Thyroid gland (tissue), 4 donors: ENCODE data around the gene FSTL3. TPM values are rescaled to one million over a fixed set of nuclear protein-coding genes. Genes with fewer than 3 reads are reported as not detected.

Experiments used
- DNase-seq, 2 donors: peaks; one replicate each; pipeline ENCODE4 v3.0.0-alpha.2; 2019
- H3K27ac ChIP-seq, 3 donors: fragments of 200-600 bp; sonication (generic); 1 replicate in 2 of 3; 2 replicates in 1 of 3; pipeline ENCODE4 v1.5.1; 2016 to 2019; ENCODE audit warnings: mild to moderate bottlenecking in 1 of 3, moderate library complexity in 1 of 3
- H3K27me3 ChIP-seq: fragments of 200-600 bp; sonication (generic); one replicate; pipeline ENCODE4 v1.5.1; 2019
- H3K36me3 ChIP-seq, 2 donors: fragments of 200-600 bp; sonication (generic); one replicate each; pipeline ENCODE4 v1.5.1; 2016 to 2019
- H3K4me1 ChIP-seq, 2 donors: fragments of 200-600 bp; sonication (generic); one replicate each; pipeline ENCODE4 v1.5.1; 2017 to 2019
- H3K4me3 ChIP-seq, 3 donors: fragments of 200-600 bp; sonication (generic); replicated peaks in 1 of 3; 1 replicate in 2 of 3; 2 replicates in 1 of 3; pipeline ENCODE4 v1.5.1; 2016; ENCODE audit warnings: mild to moderate bottlenecking in 1 of 3
- H3K9me3 ChIP-seq: fragments of 200-600 bp; sonication (generic); one replicate; pipeline ENCODE4 v1.5.1; 2017
- POLR2A ChIP-seq, 2 donors: fragments of 450-650 bp; IDR thresholded peaks; one replicate each; pipeline ENCODE4 v1.6.1; 2017; ENCODE audit warnings: antibody characterized with exemption in 2 of 2, mild to moderate bottlenecking in 2 of 2, moderate library complexity in 1 of 2
- WGBS, 2 donors: methylation state at CpG; one replicate each; pipeline ENCODE4 v1.1.5; 2017; 5-methylcytosine and 5-hydroxymethylcytosine counted together
- intact Hi-C: fragments of 100-400 bp; cut with DNase I; formaldehyde crosslinking; loops from one replicate; pipeline ENCODE4 v1.15.1; 2023
- total RNA-seq, 4 donors: library from RNA; depleted of rRNA; stranded (reverse); fragments of >200 nt; gene quantifications; one replicate each; pipeline ENCODE4 v1.2.3, GENCODE V29; 2016
- TF ChIP-seq, protein P1 (sequence below), 6 experiments: fragments of 200-600 bp in 3 of 6; fragments of 450-650 bp in 3 of 6; sonication (generic) in 3 of 6; IDR thresholded peaks; one replicate each; pipeline ENCODE4 v1.5.1; 2016 to 2019; ENCODE audit warnings: antibody characterized with exemption in 6 of 6, mild to moderate bottlenecking in 2 of 6, inconsistent platforms in 1 of 6, moderate library complexity in 1 of 6

The FSTL3 gene
- total RNA-seq, 4 donors from 2014 or later: 16.2 to 73.4 (median 62.9) TPM

DNA sequence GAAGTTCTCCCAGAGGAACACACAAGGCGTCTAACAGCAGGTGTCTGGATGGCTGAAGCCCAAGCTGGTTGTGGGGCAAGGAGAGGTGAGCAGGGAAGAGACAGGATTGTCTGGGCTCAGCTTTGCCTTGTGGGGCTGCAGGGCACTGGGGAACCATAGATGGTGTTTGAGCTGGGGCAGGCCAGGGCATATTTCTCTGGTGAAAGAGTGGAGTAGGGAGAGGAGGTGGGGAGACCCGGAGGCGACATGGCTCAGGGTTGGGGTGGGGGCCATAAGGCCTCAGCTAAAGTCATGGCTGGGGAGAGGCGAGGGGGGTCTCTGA, 27.1 kb downstream of the FSTL3 start:
- WGBS, 2 donors: 40 to 58% methylated on average over 3 to 4 of the region's 4 CpGs
- H3K27ac ChIP-seq: no peak overlapping the region
- H3K27me3 ChIP-seq: no peaks in the 10 kb centered on the region

DNA sequence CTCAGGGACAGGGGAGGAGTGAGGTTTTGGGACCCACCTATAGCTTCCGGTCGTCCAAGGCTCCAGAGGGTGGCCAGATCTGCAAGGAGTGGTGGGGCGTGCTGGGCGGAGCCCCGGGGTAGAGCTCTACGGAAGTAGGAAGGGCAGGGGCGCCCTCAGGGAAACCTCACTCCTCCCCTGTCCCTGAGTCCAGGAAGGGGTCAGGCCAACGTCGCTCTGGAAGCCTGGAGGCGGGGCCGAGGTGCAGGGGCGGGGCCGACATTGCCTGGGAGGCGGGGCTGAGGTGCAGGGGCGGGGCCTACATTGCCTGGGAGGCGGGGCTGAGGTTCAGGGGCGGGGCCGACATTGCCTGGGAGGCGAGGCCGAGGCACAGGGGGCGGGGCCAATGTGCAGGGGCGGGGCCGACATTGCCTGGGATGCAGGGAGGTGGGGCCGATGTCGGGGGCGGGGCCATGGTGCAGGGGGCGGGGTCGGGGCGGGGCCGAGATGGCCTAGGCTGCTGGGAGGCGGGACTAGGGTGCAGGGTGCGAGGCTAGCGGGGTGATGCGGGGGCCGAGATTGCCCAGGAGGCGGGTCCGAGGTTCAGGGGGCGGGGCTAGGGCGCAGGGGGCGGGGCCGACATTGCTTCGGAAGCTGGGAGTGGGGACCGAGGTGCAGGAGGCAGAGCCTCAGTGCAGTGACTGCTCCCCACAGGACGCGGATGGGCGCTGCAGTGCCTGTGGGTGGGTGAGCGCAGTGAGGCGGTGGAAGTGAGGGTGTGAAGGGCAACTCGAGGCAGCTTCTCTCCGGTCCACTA, 27.7 kb downstream of the FSTL3 start:
- Histone ChIP-seq H3K27ac (peak overlapping the region in 1 of 3 donors; percentile 20), H3K4me1 (peaks cover 4 to 30% of the 10 kb centered on the region in 2 donors), H3K4me3 (no peak overlapping the region), H3K9me3 (no peaks in the 10 kb centered on the region), H3K27me3 (no peaks in the 10 kb centered on the region), H3K36me3 (no peaks in the 10 kb centered on the region)
- 9 to 10% methylated on average over 20 to 24 of the region's 50 CpGs for WGBS, 2 donors
- peak in 1 of 2 donors; percentile 65 for TF ChIP-seq POLR2A (IDR thresholded peaks at IDR 0.05)
- TF ChIP-seq, protein P1, sequence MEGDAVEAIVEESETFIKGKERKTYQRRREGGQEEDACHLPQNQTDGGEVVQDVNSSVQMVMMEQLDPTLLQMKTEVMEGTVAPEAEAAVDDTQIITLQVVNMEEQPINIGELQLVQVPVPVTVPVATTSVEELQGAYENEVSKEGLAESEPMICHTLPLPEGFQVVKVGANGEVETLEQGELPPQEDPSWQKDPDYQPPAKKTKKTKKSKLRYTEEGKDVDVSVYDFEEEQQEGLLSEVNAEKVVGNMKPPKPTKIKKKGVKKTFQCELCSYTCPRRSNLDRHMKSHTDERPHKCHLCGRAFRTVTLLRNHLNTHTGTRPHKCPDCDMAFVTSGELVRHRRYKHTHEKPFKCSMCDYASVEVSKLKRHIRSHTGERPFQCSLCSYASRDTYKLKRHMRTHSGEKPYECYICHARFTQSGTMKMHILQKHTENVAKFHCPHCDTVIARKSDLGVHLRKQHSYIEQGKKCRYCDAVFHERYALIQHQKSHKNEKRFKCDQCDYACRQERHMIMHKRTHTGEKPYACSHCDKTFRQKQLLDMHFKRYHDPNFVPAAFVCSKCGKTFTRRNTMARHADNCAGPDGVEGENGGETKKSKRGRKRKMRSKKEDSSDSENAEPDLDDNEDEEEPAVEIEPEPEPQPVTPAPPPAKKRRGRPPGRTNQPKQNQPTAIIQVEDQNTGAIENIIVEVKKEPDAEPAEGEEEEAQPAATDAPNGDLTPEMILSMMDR (IDR thresholded peaks at IDR 0.05): peak in 2 of 6 experiments; percentile 4 to 14
- intact Hi-C loops: no loop called here
- peak; percentile 66 for DNase-seq

More for the DNA sequence above, 27.1 kb downstream of the FSTL3 start:
- H3K36me3 ChIP-seq: no peaks in the 10 kb centered on the region
- no peaks in the 10 kb centered on the region for H3K9me3 ChIP-seq
- H3K4me1 ChIP-seq: peaks cover 4 to 28% of the 10 kb centered on the region in 2 donors
- intact Hi-C loops: no loop called here
- no peak for TF ChIP-seq POLR2A (IDR thresholded peaks at IDR 0.05)
- TF ChIP-seq, protein P1 (IDR thresholded peaks at IDR 0.05): no peak
- H3K4me3 ChIP-seq: no peak overlapping the region
- no peak for DNase-seq

DNA sequence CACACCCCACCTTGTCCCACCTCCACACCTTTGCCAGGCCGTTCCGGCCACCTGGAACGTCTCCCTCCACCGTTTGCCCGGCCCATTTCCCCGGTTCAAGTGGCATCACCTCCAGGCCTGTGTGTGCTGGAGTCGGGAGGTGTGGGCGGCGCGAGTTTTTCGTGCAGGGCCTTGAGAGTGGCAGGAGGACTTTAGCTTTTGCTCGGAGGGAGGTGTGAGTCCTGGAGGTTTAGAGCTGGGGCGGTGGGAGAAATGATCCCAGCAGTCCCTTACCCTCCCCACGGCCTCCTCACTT, 28.2 kb downstream of the FSTL3 start:
- Histone ChIP-seq H3K9me3 (no peaks in the 10 kb centered on the region), H3K27me3 (no peaks in the 10 kb centered on the region), H3K36me3 (no peaks in the 10 kb centered on the region), H3K4me3 (no peak overlapping the region), H3K4me1 (peaks cover 5 to 30% of the 10 kb centered on the region in 2 donors), H3K27ac (peak overlapping the region in 1 of 3 donors; percentile 20)
- intact Hi-C loops: no loop called here
- WGBS, 2 donors: 14 to 17% methylated on average over 14 of the region's 14 CpGs
- no peak for TF ChIP-seq POLR2A (IDR thresholded peaks at IDR 0.05)
- TF ChIP-seq, protein P1 (IDR thresholded peaks at IDR 0.05): peak in 1 of 6 experiments; percentile 0
- DNase-seq: peak; percentile 91 to 94

DNA sequence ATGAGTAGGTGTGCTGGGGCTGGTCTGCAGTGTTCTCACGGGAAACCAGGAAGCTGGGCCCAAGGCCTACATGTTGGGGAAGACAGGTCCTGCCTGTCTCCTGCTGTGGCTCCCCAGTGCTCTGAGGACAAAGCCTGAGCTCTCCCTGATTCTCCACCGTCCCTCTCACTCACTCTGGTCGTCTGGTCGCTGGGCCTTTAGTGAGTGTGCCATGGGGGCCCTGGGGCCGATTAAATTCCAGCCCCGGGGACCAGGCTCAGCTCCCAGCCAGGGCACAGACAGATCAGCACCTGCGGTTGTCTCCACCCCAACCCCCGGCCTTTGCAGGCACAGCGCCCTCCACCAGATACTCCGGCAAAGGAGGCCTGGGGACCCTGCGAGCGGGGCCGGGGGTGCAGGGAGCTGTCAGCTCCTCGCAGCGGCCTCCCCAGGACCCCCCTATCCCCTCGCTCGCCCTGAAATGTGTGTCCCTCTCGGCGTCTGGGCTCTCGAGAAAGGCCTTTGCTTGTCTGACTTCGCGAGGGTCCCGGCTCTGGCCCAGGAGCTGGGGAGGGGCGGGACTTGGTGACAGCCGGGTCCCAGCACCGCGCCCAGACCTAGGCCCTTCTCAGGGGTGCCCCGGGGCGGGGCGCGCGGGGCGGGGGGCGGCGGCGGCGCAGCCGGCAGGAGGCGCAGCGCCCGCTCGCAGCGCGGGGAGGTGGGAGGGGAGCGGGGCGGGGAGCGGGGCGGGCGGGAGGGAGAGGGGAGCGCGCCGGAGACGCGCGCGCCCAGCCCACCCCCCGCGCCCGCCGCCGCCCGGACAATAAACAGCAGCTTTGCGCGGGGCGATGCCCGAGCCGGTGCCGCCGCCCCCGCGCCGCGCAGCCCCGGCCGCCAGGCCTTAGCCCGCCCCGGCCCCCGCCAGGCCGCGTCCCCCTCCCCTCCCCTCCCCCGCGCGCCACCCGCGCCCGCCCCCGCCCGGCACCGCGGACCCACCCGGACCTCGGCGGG, 32.3 kb downstream of the FSTL3 start, which contains the start of gene PALM:
TSS of gene PALM (plus strand) at position 782 of the 990 bp plus-strand sequence. CDS start 212 bp downstream, outside the sequence.
- 41 to 70% methylated on average over 6 to 9 of the region's 93 CpGs for WGBS, 2 donors
- no peak for TF ChIP-seq POLR2A (IDR thresholded peaks at IDR 0.05)
- TF ChIP-seq, protein P1 (IDR thresholded peaks at IDR 0.05): peak in 1 of 6 experiments; percentile 41

More for the DNA sequence above, 32.3 kb downstream of the FSTL3 start, which contains the start of gene PALM:
- Histone ChIP-seq H3K9me3 (no peaks in the 10 kb centered on the region), H3K4me1 (peaks cover 11 to 39% of the 10 kb centered on the region in 2 donors), H3K36me3 (no peaks in the 10 kb centered on the region), H3K4me3 (peak within 1 kb of the TSS in 2 of 3 donors; percentile 7 to 68), H3K27ac (peak within 1 kb of the TSS; percentile 49 to 77 (median 74)), H3K27me3 (no peaks in the 10 kb centered on the region)
- intact Hi-C loops: no loop called here
- peak; percentile 19 to 21 for DNase-seq
